ENCODE results near the gene SLC25A21. TPM values are rescaled to one million over a fixed set of nuclear protein-coding genes. Genes with fewer than 3 reads are reported as not detected.

Gene SLC25A21
- total RNA-seq, 1 experiment from 2014 or later: 7.1 TPM

GRCh38 chr14:36869125-36869524 lies 303.3 kb downstream of the SLC25A21 start:
- H4K20me1 ChIP-seq (ENCODE audit: control insufficient read depth, insufficient read depth, insufficient read length): no peaks in the 10 kb centered on the region
- no peak overlapping the region for H4K5ac ChIP-seq (ENCODE audit: insufficient read length, low read depth, low read length)

More at GRCh38 chr14:36869125-36869524, 303.3 kb downstream of the SLC25A21 start:
- no peak overlapping the region for H3K56ac ChIP-seq (ENCODE audit: insufficient read length, low read depth, low read length)
- Mint-ChIP-seq H3K4me1 (0 out of 4 replicates have a peak, but pooled peaks cover 0 to 5% of the 10 kb centered on the region in 2 experiments), H3K27ac (no peak overlapping the region), H3K9me3 (no peaks in the 10 kb centered on the region; a peak in 1 of 5 replicates), H3K36me3 (ENCODE audit: insufficient read depth in 1 of 3, low read depth in 3 of 3) (peaks cover 0 to 1% (median 0%) of the 10 kb centered on the region in 3 experiments; a peak in 1 of 7 replicates), H3K4me3 (no peak overlapping the region), H3K27me3 (ENCODE audit: low read depth) (no peaks in the 10 kb centered on the region)
- no peaks in the 10 kb centered on the region for H3K27me3 ChIP-seq (ENCODE audit: insufficient read depth, low read length)
- H3K23ac ChIP-seq (ENCODE audit: insufficient read length, low read depth, low read length): no peak overlapping the region
- WGBS (ENCODE audit: extremely low coverage, insufficient read length, low lambda C conversion rate): no CpG with 5 or more reads among the region's 1 CpG
- H3K79me2 ChIP-seq (ENCODE audit: insufficient read depth, low read length): no peaks in the 10 kb centered on the region
- no peak overlapping the region for H3K4me2 ChIP-seq (ENCODE audit: insufficient read depth, insufficient read length, low read length)
- no peak overlapping the region for H4K91ac ChIP-seq (ENCODE audit: insufficient read length, low read depth, low read length)
- H3K18ac ChIP-seq (ENCODE audit: insufficient read length, low read depth, low read length): no peak overlapping the region
- no peak overlapping the region for H2BK12ac ChIP-seq (ENCODE audit: insufficient read length, low read depth, low read length)
- H3K23me2 ChIP-seq (ENCODE audit: insufficient read length, low read depth, low read length, poor library complexity, severe bottlenecking): no peaks in the 10 kb centered on the region
- no peak overlapping the region for H2AFZ ChIP-seq (ENCODE audit: low read length)
- no peak overlapping the region for H3T11ph ChIP-seq (ENCODE audit: low read length)
- no peaks in the 10 kb centered on the region; the same call in 1 of the 2 replicates for H3K4me1 ChIP-seq (ENCODE audit: insufficient read depth, low read length)
- no peak overlapping the region for H2BK5ac ChIP-seq (ENCODE audit: insufficient read length, low read length)
- no peak overlapping the region for H2BK120ac ChIP-seq (ENCODE audit: low read depth, low read length, poor library complexity, severe bottlenecking)
- no peak overlapping the region for H3K27ac ChIP-seq (ENCODE audit: insufficient read length, low read depth, low read length)
- no peaks in the 10 kb centered on the region for H3K79me1 ChIP-seq (ENCODE audit: insufficient read depth, low read depth, low read length, poor library complexity, severe bottlenecking)
- no peak overlapping the region for H3K14ac ChIP-seq (ENCODE audit: insufficient read depth, low read length)
- no peak for DNase-seq
- H3K9me3 ChIP-seq (ENCODE audit: control insufficient read depth, low read depth, low read length): no peaks in the 10 kb centered on the region
- no peak for TF ChIP-seq CTCF (conservative IDR thresholded peaks at IDR 0.05)
- H2AK5ac ChIP-seq (ENCODE audit: insufficient read length, low read length): no peak overlapping the region
- H3K4ac ChIP-seq (ENCODE audit: low read depth, low read length): no peak overlapping the region
- H3K9ac ChIP-seq (ENCODE audit: extremely low read depth, insufficient read length, low read length): no peak overlapping the region
- H4K8ac ChIP-seq (replicated peaks; ENCODE audit: insufficient read length, low read depth, low read length): no peak overlapping the region
- no peak overlapping the region for H2BK20ac ChIP-seq (ENCODE audit: low read depth, low read length, poor library complexity, severe bottlenecking)
- H2BK15ac ChIP-seq (ENCODE audit: low read depth, low read length): no peak overlapping the region

All from H9 (cell line).